KBM-7 (cell line): Measurements from ENCODE around the gene LSM7.

Experiments
- DNase-seq: peaks from one replicate; pipeline ENCODE4 v3.0.0-alpha.2; 2015
- in situ Hi-C: fragments of 300-500 bp; cut with MboI; formaldehyde crosslinking; loops from 2 replicates; pipeline ENCODE4 v1.14.3; 2020; ENCODE audit warnings: low sequenced_read_pairs, low pct_unique_long_range_greater_than_20kb, mixed read lengths

LSM7 gene

GRCh38 chr19:2308114-2308556 lies 20.3 kb downstream of the LSM7 start, which contains the start of gene LINGO3:
LINGO3 (minus strand) TSS chr19:2308154; CDS start chr19:2291776, 16,378 bp downstream.
- in situ Hi-C loops: no loop called here
- DNase-seq: no peak

- no peak for DNase-seq
- in situ Hi-C loops: no loop called here
These were observed 20.8 kb downstream of the LSM7 start for GRCh38 chr19:2307518-2308012.

GRCh38 chr19:2306971-2307370 lies 21.4 kb downstream of the LSM7 start:
- DNase-seq: no peak
- in situ Hi-C loops: no loop called here

- DNase-seq: no peak
- in situ Hi-C loops: no loop called here
These were observed 22.0 kb downstream of the LSM7 start for GRCh38 chr19:2306281-2306806.

- in situ Hi-C loops: no loop called here
- DNase-seq: no peak
These were observed 22.7 kb downstream of the LSM7 start for GRCh38 chr19:2305452-2306280.

- in situ Hi-C loops: no loop called here
- DNase-seq: no peak
These were observed 25.1 kb downstream of the LSM7 start for GRCh38 chr19:2303211-2303798.

GRCh38 chr19:2302319-2303210 lies 25.8 kb downstream of the LSM7 start:
- in situ Hi-C loops: no loop called here
- DNase-seq: no peak

GRCh38 chr19:2300533-2300932 lies 27.9 kb downstream of the LSM7 start:
- no peak for DNase-seq

GRCh38 chr19:2296141-2296540 lies 32.2 kb downstream of the LSM7 start:
- in situ Hi-C loops: no loop called here
- DNase-seq: no peak

More at GRCh38 chr19:2300533-2300932, 27.9 kb downstream of the LSM7 start:
- in situ Hi-C loops: no loop called here

- in situ Hi-C loops: no loop called here
- no peak for DNase-seq
These were observed 33.6 kb downstream of the LSM7 start for GRCh38 chr19:2294687-2295335.

- DNase-seq: no peak
- in situ Hi-C loops: no loop called here
These were observed 37.1 kb downstream of the LSM7 start for GRCh38 chr19:2291185-2291751.

- in situ Hi-C loops: no loop called here
- DNase-seq: peak; percentile 43
These were observed 37.8 kb downstream of the LSM7 start for GRCh38 chr19:2290441-2291184.

- in situ Hi-C loops: no loop called here
- DNase-seq: peak; percentile 98
These were observed 38.5 kb downstream of the LSM7 start for GRCh38 chr19:2289714-2290435.

- peak; percentile 56 for DNase-seq
- in situ Hi-C loops: no loop called here
These were observed 39.3 kb downstream of the LSM7 start for GRCh38 chr19:2288818-2289713.

GRCh38 chr19:2288338-2288817 lies 40.0 kb downstream of the LSM7 start:
- no peak for DNase-seq
- in situ Hi-C loops: no loop called here
